RWPE1 (cell line): ENCODE results near the gene CUTA.

Source experiments
- CTCF ChIA-PET: fragments of 350-600 bp; sonication (Branson Sonifier 250); formaldehyde crosslinking; extraction: SDS; loops from one replicate; lab custom pipeline; 2021; lab: Yijun Ruan, JAX
- POLR2A ChIA-PET: fragments of 400-600 bp; formaldehyde crosslinking; extraction: SDS; loops from one replicate; lab custom pipeline; 2020; ENCODE audit warnings: antibody characterized with exemption; ENCODE audit not compliant: low non-redundant PET; lab: Yijun Ruan, JAX
- DNase-seq: peaks from one replicate; pipeline ENCODE4 v3.0.0; 2012; ENCODE audit warnings: low spot score
- H3K27ac ChIP-seq: fragments of 450-650 bp; 2 replicates; pipeline ENCODE4 v1.5.1; 2017
- CTCF ChIP-seq: fragments of 450-650 bp; conservative IDR thresholded peaks from 2 replicates; pipeline ENCODE4 v1.5.1; 2017; ENCODE audit warnings: low read depth, mild to moderate bottlenecking

Gene CUTA

GRCh38 chr6:33455051-33455450 is 37.1 kb upstream of the CUTA start:
- H3K27ac ChIP-seq, result peak overlapping the region; percentile 77
- DNase-seq, result no peak
- ChIA-PET POLR2A (interaction anchor here (0.5 to 0.8 kb wide), 2 partner anchors 10 to 24 kb away, joined by 3 to 5 read pairs; no protein-coding TSS in a partner anchor), CTCF (interaction anchor here (0.5 to 0.9 kb wide), 2 partner anchors 171 to 1041 kb away, joined by 3 to 4 read pairs; no protein-coding TSS in a partner anchor)
- TF ChIP-seq CTCF, result no peak

GRCh38 chr6:33454009-33454946 is 36.4 kb upstream of the CUTA start, which contains the start of gene ZBTB9:
ZBTB9 (plus strand) TSS chr6:33454576; CDS start chr6:33455101, 525 bp downstream.
- ChIA-PET POLR2A (interaction anchor here (0.5 to 0.8 kb wide), 2 partner anchors 9 to 23 kb away, joined by 3 to 5 read pairs; no protein-coding TSS in a partner anchor), CTCF (interaction anchor here (0.5 to 0.9 kb wide), 7 partner anchors 14 to 1040 kb away, joined by 3 to 4 read pairs (median 3); no protein-coding TSS in a partner anchor)

GRCh38 chr6:33453393-33454008 is 35.6 kb upstream of the CUTA start:
- peak overlapping the region; percentile 77 for H3K27ac ChIP-seq
- ChIA-PET CTCF (interaction anchor here (0.5 to 0.7 kb wide), 3 partner anchors 37 to 894 kb away, joined by 3 read pairs; no protein-coding TSS in a partner anchor), POLR2A (no interaction called here)
- no peak for TF ChIP-seq CTCF
- no peak for DNase-seq

More at GRCh38 chr6:33454009-33454946, 36.4 kb upstream of the CUTA start, which contains the start of gene ZBTB9:
- DNase-seq, result peak; percentile 99
- no peak for TF ChIP-seq CTCF
- peak within 1 kb of the TSS; percentile 77 for H3K27ac ChIP-seq

DNA sequence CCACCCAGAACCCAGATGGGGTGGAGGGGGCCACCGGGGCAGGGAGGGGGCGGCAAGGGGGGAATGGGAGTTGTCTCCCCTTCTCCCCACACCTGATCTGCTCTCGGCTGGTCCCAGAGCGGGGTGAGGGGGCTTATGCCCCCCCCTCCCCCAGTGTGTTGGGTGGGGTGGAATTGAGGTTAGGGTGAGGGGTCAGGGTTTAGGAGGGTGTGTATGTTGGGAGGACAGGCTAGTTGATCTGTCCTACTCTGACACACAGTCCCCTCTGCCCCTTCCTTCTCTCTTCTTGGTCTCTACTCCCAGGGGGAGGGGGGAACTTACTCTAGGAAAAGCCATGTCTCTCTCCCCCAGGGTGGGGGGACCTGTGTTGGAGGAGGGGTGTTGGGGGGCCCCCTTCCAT is 34.6 kb upstream of the CUTA start:
- no peak for DNase-seq
- TF ChIP-seq CTCF, result no peak
- ChIA-PET CTCF (no interaction called here), POLR2A (interaction anchor here (0.5 to 0.6 kb wide), 3 partner anchors 161 to 949 kb away, joined by 3 to 5 read pairs (median 4); no protein-coding TSS in a partner anchor)
- H3K27ac ChIP-seq, result peak overlapping the region; percentile 77

DNA sequence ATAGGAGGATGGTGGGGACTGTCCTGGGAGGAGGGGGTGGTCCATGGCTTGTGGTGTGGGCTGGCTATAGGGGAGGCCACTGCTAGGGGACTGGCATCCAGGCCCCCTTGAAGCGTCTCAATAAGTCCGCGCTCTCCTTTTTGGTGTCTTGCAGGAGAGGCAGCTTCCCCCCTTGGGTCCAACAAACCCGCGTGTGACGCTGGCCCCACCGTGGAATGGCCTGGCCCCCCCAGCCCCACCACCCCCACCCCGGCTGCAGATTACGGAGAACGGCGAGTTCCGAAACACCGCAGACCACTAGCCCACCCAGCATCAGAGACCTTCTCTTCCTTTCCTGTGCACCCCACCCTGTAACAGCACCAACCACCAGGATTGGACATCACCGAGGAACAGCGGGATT is 33.7 kb upstream of the CUTA start:
- DNase-seq, result no peak
- CTCF ChIA-PET, result no interaction called here
- POLR2A ChIA-PET, result no interaction called here
- H3K27ac ChIP-seq, result peak overlapping the region; percentile 41
- TF ChIP-seq CTCF, result no peak

GRCh38 chr6:33450434-33450833 is 32.5 kb upstream of the CUTA start:
- no peak overlapping the region for H3K27ac ChIP-seq
- no peak for DNase-seq
- ChIA-PET POLR2A (no interaction called here), CTCF (interaction anchor here (0.6 kb wide), 3 partner anchors 8 to 200 kb away, joined by 3 read pairs; no protein-coding TSS in a partner anchor)
- no peak for TF ChIP-seq CTCF
